HepG2 (cell line): Measurements from ENCODE around the gene PRCD. TPM values are rescaled to one million over a fixed set of nuclear protein-coding genes. Genes with fewer than 3 reads are reported as not detected.

Source experiments
- FOXO1 ChIP-seq: sonication (generic); formaldehyde crosslinking; IDR thresholded peaks from 2 replicates; pipeline ENCODE4 v1.4.0; 2020; ENCODE audit warnings: missing genetic modification reagents
- KDM4B ChIP-seq: sonication (generic); formaldehyde crosslinking; IDR thresholded peaks from 2 replicates; pipeline ENCODE4 v1.4.0; 2020; ENCODE audit warnings: missing genetic modification reagents
- MEIS2 ChIP-seq: sonication (generic); formaldehyde crosslinking; IDR thresholded peaks from 2 replicates; pipeline ENCODE4 v1.9.0; 2021; ENCODE audit warnings: mild to moderate bottlenecking, missing genetic modification reagents
- MXD4 ChIP-seq: IDR thresholded peaks from 2 replicates; pipeline ENCODE4 v1.6.1; 2016; ENCODE audit warnings: mild to moderate bottlenecking, missing biosample characterization, missing genetic modification reagents
- NR2F6 ChIP-seq, 2 experiments: IDR thresholded peaks; 2 replicates each; pipeline ENCODE4 v1.6.1; 2016; ENCODE audit warnings: antibody characterized with exemption in 1 of 2, mild to moderate bottlenecking in 1 of 2
- RNF2 ChIP-seq: fragments of 450-650 bp; conservative IDR thresholded peaks from 2 replicates; pipeline ENCODE4 v1.6.1; 2016; ENCODE audit warnings: low read depth
- SMARCC2 ChIP-seq: fragments of 450-650 bp; IDR thresholded peaks from 2 replicates; pipeline ENCODE4 v1.6.1; 2017; ENCODE audit warnings: antibody characterized with exemption, mild to moderate bottlenecking
- XRCC5 ChIP-seq: fragments of 200-400 bp; formaldehyde crosslinking; optimal IDR thresholded peaks from 2 replicates; pipeline ENCODE3; 2017; ENCODE audit warnings: mild to moderate bottlenecking, low read length
- ZNF264 ChIP-seq: sonication (generic); formaldehyde crosslinking; IDR thresholded peaks from 2 replicates; pipeline ENCODE4 v1.4.0; 2020; ENCODE audit warnings: missing genetic modification reagents
- ZNF274 ChIP-seq: sonication (generic); formaldehyde crosslinking; IDR thresholded peaks from 2 replicates; pipeline ENCODE4 v1.5.1; 2020; ENCODE audit warnings: mild to moderate bottlenecking, missing genetic modification reagents
- ZNF841 ChIP-seq: sonication (generic); formaldehyde crosslinking; IDR thresholded peaks from 2 replicates; pipeline ENCODE4 v1.8.1; 2023; ENCODE audit warnings: missing genetic modification reagents, borderline replicate concordance
- polyA plus RNA-seq, 8 experiments: library from polyadenylated mRNA; depleted of rRNA in 3 of 8; stranded (reverse) in 7 of 8; unstranded in 1 of 8; fragments of >200 nt; fragmentation: Illumina TruSeq in 4 of 8; extraction: Trizol in 4 of 8; gene quantifications; 2 replicates each; pipeline versions ENCODE4 v1.2.1 to v1.2.3, GENCODE V29; 2011 to 2016; ENCODE audit warnings: low read depth in 4 of 8, missing spikeins in 1 of 8, mixed read lengths in 1 of 8; ENCODE audit not compliant: insufficient read depth in 1 of 8
- total RNA-seq, 5 experiments: library from RNA; depleted of rRNA; stranded (reverse); fragments of >200 nt; fragmentation: Illumina TruSeq; extraction: Trizol; gene quantifications; 2 replicates each; pipeline ENCODE4 v1.2.3, GENCODE V29; 2016; ENCODE audit warnings: low read depth in 1 of 5
- TF ChIP-seq, protein P1 (sequence below): IDR thresholded peaks from 2 replicates; pipeline ENCODE4 v1.6.1; 2012; ENCODE audit warnings: inconsistent platforms
- TF ChIP-seq, protein P2 (sequence below): IDR thresholded peaks from 2 replicates; pipeline ENCODE4 v1.6.1; 2018; ENCODE audit warnings: missing genetic modification reagents, mild to moderate bottlenecking, missing compliant biosample characterization
- TF ChIP-seq, protein P3 (sequence below): sonication (generic); formaldehyde crosslinking; IDR thresholded peaks from 2 replicates; pipeline ENCODE4 v1.4.0; 2020; ENCODE audit warnings: missing genetic modification reagents
- TF ChIP-seq, protein P4 (sequence below): sonication (generic); formaldehyde crosslinking; IDR thresholded peaks from 2 replicates; pipeline ENCODE4 v1.5.0; 2020; ENCODE audit warnings: mild to moderate bottlenecking, missing genetic modification reagents, moderate library complexity
- TF ChIP-seq, protein P5 (sequence below): sonication (generic); formaldehyde crosslinking; IDR thresholded peaks from 2 replicates; pipeline ENCODE4 v1.4.0; 2020; ENCODE audit warnings: mild to moderate bottlenecking, missing genetic modification reagents
- TF ChIP-seq, protein P6 (sequence below): sonication (generic); formaldehyde crosslinking; IDR thresholded peaks from 2 replicates; pipeline ENCODE4 v1.5.0; 2020; ENCODE audit warnings: missing genetic modification reagents, mild to moderate bottlenecking, borderline replicate concordance
- TF ChIP-seq, protein P7 (sequence below): IDR thresholded peaks from 2 replicates; pipeline ENCODE4 v1.6.1; 2016

The PRCD gene
- total and polyA plus RNA-seq, 2 of the 13 experiments (the other 11 are each of a cell fraction or from before 2014, with no cell fraction given) = 0.51 TPM; not detected in 1

DNA sequence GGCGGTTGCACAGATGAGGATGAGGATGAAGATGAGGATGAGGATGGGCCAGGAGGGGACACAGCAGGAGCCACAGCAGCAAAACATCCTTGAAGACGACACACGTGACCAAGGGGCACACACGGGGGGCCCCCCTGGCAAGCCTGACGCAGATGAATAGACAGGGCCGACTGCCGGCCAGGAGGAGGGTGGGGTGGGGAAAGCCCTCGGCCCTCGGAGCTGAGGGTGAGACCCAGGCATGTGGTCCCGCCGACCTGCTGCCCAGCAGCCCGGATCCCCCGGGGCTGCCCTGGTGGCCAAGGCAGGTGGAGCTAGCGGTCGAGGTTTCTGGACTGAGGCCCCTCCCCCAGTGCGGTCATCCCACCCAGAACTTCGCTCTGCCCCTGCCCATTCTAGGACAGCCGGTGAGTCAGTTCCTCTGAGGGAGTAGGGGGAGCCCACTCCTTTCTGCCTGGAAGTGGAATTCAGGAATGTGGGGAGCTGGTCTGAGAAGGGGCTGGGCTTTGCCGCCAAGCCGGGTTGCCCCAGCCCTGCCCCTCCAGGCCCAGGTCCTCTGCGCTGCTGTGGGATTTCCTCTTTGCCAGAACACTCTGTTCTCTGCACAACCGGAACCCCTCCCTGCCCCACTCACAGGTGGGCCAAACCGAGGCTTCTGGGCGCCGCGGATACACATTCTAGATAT lies 12.3 kb upstream of the PRCD start (continued):
- TF ChIP-seq, protein P1, sequence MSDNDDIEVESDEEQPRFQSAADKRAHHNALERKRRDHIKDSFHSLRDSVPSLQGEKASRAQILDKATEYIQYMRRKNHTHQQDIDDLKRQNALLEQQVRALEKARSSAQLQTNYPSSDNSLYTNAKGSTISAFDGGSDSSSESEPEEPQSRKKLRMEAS = peak; percentile 81
- peak; percentile 82 for TF ChIP-seq XRCC5
- TF ChIP-seq, protein P2, sequence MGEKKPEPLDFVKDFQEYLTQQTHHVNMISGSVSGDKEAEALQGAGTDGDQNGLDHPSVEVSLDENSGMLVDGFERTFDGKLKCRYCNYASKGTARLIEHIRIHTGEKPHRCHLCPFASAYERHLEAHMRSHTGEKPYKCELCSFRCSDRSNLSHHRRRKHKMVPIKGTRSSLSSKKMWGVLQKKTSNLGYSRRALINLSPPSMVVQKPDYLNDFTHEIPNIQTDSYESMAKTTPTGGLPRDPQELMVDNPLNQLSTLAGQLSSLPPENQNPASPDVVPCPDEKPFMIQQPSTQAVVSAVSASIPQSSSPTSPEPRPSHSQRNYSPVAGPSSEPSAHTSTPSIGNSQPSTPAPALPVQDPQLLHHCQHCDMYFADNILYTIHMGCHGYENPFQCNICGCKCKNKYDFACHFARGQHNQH (CRISPR knock-in tag) = peak; percentile 48
- TF ChIP-seq ZNF841 (CRISPR knock-in tag) = no peak
- TF ChIP-seq, protein P3, sequence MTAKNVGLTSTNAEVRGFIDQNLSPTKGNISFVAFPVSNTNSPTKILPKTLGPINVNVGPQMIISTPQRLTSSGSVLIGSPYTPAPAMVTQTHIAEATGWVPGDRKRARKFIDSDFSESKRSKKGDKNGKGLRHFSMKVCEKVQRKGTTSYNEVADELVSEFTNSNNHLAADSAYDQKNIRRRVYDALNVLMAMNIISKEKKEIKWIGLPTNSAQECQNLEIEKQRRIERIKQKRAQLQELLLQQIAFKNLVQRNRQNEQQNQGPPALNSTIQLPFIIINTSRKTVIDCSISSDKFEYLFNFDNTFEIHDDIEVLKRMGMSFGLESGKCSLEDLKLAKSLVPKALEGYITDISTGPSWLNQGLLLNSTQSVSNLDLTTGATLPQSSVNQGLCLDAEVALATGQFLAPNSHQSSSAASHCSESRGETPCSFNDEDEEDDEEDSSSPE = peak; percentile 41; the same call in 1 of the 2 replicates
- TF ChIP-seq MXD4 (CRISPR knock-in tag) = no peak
- TF ChIP-seq, protein P4, sequence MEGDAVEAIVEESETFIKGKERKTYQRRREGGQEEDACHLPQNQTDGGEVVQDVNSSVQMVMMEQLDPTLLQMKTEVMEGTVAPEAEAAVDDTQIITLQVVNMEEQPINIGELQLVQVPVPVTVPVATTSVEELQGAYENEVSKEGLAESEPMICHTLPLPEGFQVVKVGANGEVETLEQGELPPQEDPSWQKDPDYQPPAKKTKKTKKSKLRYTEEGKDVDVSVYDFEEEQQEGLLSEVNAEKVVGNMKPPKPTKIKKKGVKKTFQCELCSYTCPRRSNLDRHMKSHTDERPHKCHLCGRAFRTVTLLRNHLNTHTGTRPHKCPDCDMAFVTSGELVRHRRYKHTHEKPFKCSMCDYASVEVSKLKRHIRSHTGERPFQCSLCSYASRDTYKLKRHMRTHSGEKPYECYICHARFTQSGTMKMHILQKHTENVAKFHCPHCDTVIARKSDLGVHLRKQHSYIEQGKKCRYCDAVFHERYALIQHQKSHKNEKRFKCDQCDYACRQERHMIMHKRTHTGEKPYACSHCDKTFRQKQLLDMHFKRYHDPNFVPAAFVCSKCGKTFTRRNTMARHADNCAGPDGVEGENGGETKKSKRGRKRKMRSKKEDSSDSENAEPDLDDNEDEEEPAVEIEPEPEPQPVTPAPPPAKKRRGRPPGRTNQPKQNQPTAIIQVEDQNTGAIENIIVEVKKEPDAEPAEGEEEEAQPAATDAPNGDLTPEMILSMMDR (CRISPR knock-in tag) = peak; percentile 52
- peak; percentile 57; the same call in 1 of the 2 replicates for TF ChIP-seq ZNF274 (CRISPR knock-in tag)
- TF ChIP-seq FOXO1 = no peak
- TF ChIP-seq ZNF264 (CRISPR knock-in tag) = 0 out of 2 replicates have a peak, but pooled peaks have one; percentile 33
- TF ChIP-seq, protein P5, sequence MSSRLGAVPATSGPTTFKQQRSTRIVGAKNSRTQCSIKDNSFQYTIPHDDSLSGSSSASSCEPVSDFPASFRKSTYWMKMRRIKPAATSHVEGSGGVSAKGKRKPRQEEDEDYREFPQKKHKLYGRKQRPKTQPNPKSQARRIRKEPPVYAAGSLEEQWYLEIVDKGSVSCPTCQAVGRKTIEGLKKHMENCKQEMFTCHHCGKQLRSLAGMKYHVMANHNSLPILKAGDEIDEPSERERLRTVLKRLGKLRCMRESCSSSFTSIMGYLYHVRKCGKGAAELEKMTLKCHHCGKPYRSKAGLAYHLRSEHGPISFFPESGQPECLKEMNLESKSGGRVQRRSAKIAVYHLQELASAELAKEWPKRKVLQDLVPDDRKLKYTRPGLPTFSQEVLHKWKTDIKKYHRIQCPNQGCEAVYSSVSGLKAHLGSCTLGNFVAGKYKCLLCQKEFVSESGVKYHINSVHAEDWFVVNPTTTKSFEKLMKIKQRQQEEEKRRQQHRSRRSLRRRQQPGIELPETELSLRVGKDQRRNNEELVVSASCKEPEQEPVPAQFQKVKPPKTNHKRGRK (CRISPR knock-in tag) = no peak
- TF ChIP-seq RNF2 = peak; percentile 58; the same call in 1 of the 2 replicates
- TF ChIP-seq SMARCC2 = no peak
- TF ChIP-seq KDM4B = no peak
- TF ChIP-seq, protein P6, sequence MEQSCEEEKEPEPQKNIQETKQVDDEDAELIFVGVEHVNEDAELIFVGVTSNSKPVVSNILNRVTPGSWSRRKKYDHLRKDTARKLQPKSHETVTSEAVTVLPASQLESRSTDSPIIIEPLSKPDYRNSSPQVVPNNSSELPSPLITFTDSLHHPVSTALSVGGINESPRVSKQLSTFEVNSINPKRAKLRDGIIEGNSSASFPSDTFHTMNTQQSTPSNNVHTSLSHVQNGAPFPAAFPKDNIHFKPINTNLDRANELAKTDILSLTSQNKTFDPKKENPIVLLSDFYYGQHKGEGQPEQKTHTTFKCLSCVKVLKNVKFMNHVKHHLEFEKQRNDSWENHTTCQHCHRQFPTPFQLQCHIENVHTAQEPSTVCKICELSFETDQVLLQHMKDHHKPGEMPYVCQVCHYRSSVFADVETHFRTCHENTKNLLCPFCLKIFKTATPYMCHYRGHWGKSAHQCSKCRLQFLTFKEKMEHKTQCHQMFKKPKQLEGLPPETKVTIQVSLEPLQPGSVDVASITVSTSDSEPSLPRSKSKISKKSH (CRISPR knock-in tag) = peak; percentile 90
- TF ChIP-seq MEIS2 (CRISPR knock-in tag) = no peak
- TF ChIP-seq, protein P7, sequence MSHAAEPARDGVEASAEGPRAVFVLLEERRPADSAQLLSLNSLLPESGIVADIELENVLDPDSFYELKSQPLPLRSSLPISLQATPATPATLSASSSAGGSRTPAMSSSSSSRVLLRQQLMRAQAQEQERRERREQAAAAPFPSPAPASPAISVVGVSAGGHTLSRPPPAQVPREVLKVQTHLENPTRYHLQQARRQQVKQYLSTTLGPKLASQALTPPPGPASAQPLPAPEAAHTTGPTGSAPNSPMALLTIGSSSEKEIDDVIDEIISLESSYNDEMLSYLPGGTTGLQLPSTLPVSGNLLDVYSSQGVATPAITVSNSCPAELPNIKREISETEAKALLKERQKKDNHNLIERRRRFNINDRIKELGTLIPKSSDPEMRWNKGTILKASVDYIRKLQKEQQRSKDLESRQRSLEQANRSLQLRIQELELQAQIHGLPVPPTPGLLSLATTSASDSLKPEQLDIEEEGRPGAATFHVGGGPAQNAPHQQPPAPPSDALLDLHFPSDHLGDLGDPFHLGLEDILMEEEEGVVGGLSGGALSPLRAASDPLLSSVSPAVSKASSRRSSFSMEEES (CRISPR knock-in tag) = peak; percentile 62
- TF ChIP-seq NR2F6 (IDR thresholded peaks at IDR 0.05) = no peak
- peak; percentile 57; the same call in 1 of the 2 replicates for TF ChIP-seq NR2F6 (CRISPR knock-in tag; IDR thresholded peaks at IDR 0.05)
